Ascending aorta (tissue), 2 donors: ENCODE data around the gene BRDT. TPM values are rescaled to one million over a fixed set of nuclear protein-coding genes. Genes with fewer than 3 reads are reported as not detected.
"Not testable (repeated sequence)": the region's sequence is repeated elsewhere in the genome, so short reads cannot be mapped to it uniquely, and the experiment has no call there.

Experiments
- DNase-seq, 2 donors: peaks; one replicate each; pipeline ENCODE4 v3.0.0-alpha.2; 2019; ENCODE audit warnings: low spot score in 2 of 2
- H3K27ac ChIP-seq, 2 donors: fragments of 200-600 bp; sonication (generic); one replicate each; pipeline ENCODE4 v1.5.1; 2016 to 2017; ENCODE audit warnings: mild to moderate bottlenecking in 1 of 2
- H3K27me3 ChIP-seq: fragments of 200-600 bp; sonication (generic); one replicate; pipeline ENCODE4 v1.5.1; 2017
- H3K36me3 ChIP-seq, 2 donors: fragments of 200-600 bp; sonication (generic); one replicate each; pipeline ENCODE4 v1.5.1; 2016
- H3K4me1 ChIP-seq, 2 donors: fragments of 200-600 bp; sonication (generic); one replicate each; pipeline ENCODE4 v1.5.1; 2016 to 2017; ENCODE audit warnings: mild to moderate bottlenecking in 1 of 2
- H3K4me3 ChIP-seq, 2 donors: fragments of 200-600 bp; sonication (generic); one replicate each; pipeline ENCODE4 v1.5.1; 2016 to 2017; ENCODE audit warnings: mild to moderate bottlenecking in 1 of 2
- H3K9me3 ChIP-seq, 2 donors: fragments of 200-600 bp; sonication (generic); one replicate each; pipeline ENCODE4 v1.5.1; 2016
- intact Hi-C: fragments of 100-400 bp; cut with DNase I; formaldehyde crosslinking; loops from one replicate; pipeline ENCODE4 v1.15.1; 2023
- total RNA-seq: library from RNA; depleted of rRNA; stranded (reverse); fragments of >200 nt; gene quantifications from one replicate; pipeline ENCODE4 v1.1.0, GENCODE V29; 2016
- TF ChIP-seq, protein P1 (sequence below), 3 experiments: fragments of 200-600 bp in 2 of 3; fragments of 450-650 bp in 1 of 3; sonication (generic) in 2 of 3; IDR thresholded peaks; one replicate each; pipeline ENCODE4 v1.5.1; 2016 to 2019; ENCODE audit warnings: antibody characterized with exemption in 3 of 3, mild to moderate bottlenecking in 1 of 3, moderate library complexity in 1 of 3

BRDT gene
- total RNA-seq, 1 donor from 2014 or later = not detected

DNA sequence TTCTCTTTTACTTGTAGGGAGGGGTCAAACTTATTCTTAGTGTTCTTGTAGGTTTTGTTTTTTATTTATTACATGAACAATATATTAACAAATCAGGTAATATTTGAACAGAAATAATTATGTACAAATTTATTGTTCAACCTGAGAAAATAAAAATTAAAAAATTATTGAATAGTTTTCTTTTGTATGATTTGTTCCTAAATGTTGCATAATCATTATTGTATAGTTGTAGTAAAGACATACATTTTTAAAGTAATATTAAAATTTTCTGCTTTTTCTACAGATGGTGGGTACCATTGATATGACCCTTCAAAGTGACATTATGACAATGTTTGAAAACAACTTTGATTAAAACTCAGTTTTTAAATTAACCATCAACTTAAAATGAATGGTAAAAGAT is 64.7 kb downstream of the BRDT start:
- no peak overlapping the region for H3K27ac ChIP-seq
- TF ChIP-seq, protein P1, sequence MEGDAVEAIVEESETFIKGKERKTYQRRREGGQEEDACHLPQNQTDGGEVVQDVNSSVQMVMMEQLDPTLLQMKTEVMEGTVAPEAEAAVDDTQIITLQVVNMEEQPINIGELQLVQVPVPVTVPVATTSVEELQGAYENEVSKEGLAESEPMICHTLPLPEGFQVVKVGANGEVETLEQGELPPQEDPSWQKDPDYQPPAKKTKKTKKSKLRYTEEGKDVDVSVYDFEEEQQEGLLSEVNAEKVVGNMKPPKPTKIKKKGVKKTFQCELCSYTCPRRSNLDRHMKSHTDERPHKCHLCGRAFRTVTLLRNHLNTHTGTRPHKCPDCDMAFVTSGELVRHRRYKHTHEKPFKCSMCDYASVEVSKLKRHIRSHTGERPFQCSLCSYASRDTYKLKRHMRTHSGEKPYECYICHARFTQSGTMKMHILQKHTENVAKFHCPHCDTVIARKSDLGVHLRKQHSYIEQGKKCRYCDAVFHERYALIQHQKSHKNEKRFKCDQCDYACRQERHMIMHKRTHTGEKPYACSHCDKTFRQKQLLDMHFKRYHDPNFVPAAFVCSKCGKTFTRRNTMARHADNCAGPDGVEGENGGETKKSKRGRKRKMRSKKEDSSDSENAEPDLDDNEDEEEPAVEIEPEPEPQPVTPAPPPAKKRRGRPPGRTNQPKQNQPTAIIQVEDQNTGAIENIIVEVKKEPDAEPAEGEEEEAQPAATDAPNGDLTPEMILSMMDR (IDR thresholded peaks at IDR 0.05) = no peak
- H3K36me3 ChIP-seq = no peaks in the 10 kb centered on the region
- H3K27me3 ChIP-seq = no peaks in the 10 kb centered on the region
- intact Hi-C loops = no loop called here
- no peak for DNase-seq
- H3K9me3 ChIP-seq = no peaks in the 10 kb centered on the region
- no peak overlapping the region for H3K4me3 ChIP-seq
- no peaks in the 10 kb centered on the region for H3K4me1 ChIP-seq

DNA sequence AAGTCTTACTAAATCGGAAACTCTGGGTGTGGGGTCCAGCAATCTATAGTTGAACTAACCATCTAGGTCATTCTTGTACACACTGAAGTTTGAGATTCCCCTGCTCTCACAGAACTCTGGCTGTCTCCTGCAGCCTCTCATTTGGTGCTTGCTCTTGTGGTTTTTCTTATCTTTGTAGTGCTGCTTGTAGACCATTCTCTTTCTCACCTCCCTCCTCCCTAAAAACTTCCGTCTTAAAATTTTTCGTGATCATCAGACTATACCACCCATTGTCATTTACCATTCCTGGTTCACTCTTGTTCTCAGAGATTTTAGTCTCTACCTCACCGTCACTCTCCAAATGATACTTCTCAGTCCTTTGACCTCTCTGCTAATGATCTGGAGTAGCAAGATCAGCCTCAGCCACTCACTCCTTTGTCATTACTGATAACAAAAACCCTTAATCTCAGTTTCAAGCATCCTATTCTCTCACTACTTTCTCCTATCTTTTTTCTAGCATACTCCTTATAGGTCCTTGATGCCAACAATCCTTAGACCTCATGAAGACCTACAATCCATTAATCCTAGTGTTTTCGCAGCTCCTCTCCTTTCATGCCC is 67.6 kb downstream of the BRDT start:
- intact Hi-C loops = no loop called here
- Histone ChIP-seq H3K4me3 (no peak overlapping the region), H3K27ac (no peak overlapping the region), H3K27me3 (no peaks in the 10 kb centered on the region), H3K4me1 (no peaks in the 10 kb centered on the region), H3K36me3 (no peaks in the 10 kb centered on the region), H3K9me3 (no peaks in the 10 kb centered on the region)
- DNase-seq = no peak
- TF ChIP-seq, protein P1 (IDR thresholded peaks at IDR 0.05) = no peak

DNA sequence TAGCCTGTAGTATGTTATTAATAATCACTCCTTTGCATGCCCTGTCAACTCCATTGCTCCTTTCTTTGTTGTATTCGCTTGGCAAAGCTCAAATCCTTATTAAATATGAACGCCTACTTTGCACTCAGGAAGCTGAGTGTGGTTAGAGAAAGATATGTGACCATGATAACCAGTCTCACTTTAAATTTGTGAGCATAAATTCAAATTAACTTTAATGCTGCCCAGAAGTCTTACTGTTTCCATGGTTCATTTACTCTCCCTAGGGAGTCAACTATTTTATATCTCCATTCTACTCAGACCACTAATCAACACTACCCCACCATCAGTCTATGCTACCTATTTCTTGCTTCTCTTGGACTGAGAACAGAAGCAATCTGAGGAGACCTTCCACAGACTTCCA is 68.5 kb downstream of the BRDT start:
- TF ChIP-seq, protein P1 (IDR thresholded peaks at IDR 0.05) = no peak
- Histone ChIP-seq H3K9me3 (no peaks in the 10 kb centered on the region), H3K4me1 (no peaks in the 10 kb centered on the region), H3K27me3 (no peaks in the 10 kb centered on the region), H3K4me3 (no peak overlapping the region), H3K36me3 (no peaks in the 10 kb centered on the region), H3K27ac (no peak overlapping the region)
- no peak for DNase-seq
- intact Hi-C loops = no loop called here

DNA sequence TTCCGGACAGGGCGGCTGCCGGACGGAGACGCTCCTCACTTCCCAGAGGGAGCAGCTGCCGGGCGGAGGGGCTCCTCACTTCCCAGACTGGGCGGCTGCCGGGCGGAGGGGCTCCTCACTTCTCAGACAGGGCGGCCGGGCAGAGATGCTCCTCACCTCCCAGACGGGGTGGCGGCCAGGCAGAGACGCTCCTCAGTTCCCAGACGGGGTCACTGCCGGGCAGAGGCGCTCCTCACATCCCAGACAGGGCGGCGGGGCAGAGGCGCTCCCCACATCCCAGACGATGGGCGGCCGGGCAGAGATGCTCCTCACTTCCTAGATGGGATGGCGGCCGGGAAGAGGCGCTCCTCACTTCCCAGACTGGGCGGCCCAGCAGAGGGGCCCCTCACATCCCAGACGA is 76.8 kb downstream of the BRDT start:
- H3K4me3 ChIP-seq = not testable (repeated sequence)

DNA sequence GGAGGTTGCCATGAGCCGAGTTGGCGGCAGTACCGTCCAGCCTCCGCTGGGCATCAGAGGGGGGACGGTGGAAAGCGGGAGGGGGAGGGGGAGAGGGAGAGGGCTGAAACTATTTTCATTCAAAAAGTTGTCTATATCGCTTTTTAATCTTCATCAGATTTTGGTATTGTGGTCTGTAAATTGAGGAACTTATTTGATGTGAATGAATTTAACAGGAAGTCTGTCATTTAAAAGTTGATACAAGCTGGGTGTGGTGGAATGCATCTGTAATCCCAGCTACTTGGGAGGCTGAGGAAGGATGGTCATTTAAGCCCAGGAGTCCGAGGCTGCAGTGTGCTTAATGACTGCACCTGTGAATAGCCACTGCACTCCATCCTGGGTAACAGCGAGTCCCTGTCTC is 77.6 kb downstream of the BRDT start:
- intact Hi-C loops = no loop called here
- Histone ChIP-seq H3K27me3 (no peaks in the 10 kb centered on the region), H3K36me3 (no peaks in the 10 kb centered on the region), H3K9me3 (no peaks in the 10 kb centered on the region), H3K4me3 (no peak overlapping the region), H3K4me1 (no peaks in the 10 kb centered on the region), H3K27ac (no peak overlapping the region)
- no peak for DNase-seq
- TF ChIP-seq, protein P1 (IDR thresholded peaks at IDR 0.05) = no peak

More for the DNA sequence above, 76.8 kb downstream of the BRDT start:
- DNase-seq, H3K4me1 ChIP-seq, H3K27me3 ChIP-seq, H3K27ac ChIP-seq, H3K36me3 ChIP-seq, H3K9me3 ChIP-seq, intact Hi-C loops: not testable (repeated sequence)

DNA sequence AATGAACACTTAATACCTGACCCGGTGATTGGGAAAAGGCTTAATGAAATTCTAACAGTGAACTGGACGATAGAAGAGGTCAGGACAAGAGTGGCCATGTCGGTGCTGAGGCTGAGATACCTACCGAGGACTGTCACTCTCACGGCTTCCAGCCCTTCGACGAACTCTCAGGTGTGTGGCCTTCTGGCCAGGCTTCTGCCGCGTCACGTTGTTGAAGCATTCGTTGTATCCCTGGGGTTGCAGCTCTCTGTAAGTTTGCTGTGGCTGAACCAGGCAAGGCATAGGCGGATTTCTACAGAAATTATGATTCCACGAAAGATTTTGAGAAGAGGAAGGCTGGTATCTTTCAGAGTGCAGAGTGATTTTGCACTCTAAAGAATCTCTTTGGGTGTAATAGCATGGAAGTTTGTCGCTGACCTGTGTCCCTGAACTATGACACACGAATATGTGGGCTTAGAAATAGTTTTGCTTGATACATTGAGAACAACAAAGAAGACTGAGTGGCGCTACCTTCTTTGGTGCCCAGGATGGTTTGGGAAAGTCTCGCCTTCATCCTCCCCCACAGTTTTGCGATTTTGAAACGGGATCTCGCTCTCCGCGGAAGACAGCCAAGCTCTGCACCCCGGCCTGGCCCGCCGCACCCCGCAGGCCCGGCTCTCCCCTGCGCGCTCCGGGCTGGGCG is 80.2 kb downstream of the BRDT start:
- H3K9me3 ChIP-seq = no peaks in the 10 kb centered on the region
- intact Hi-C loops = no loop called here
- H3K27me3 ChIP-seq = no peaks in the 10 kb centered on the region

More for the DNA sequence above, 80.2 kb downstream of the BRDT start:
- Histone ChIP-seq H3K27ac (no peak overlapping the region), H3K36me3 (no peaks in the 10 kb centered on the region), H3K4me3 (peak overlapping the region; percentile 60 to 67), H3K4me1 (no peaks in the 10 kb centered on the region)
- DNase-seq = no peak
- TF ChIP-seq, protein P1 (IDR thresholded peaks at IDR 0.05) = no peak
